Cardiac fibroblast (primary cell): ENCODE results near the gene ZNF787.
"Not testable (repeated sequence)": the region's sequence is repeated elsewhere in the genome, so short reads cannot be mapped to it uniquely, and the experiment has no call there.

Source experiments
- DNase-seq, 2 donors: peaks; one replicate each; pipeline versions ENCODE4 v3.0.0 to v3.0.0-alpha.2; 2010; ENCODE audit warnings: low read depth in 2 of 2
- H3K4me3 ChIP-seq, 2 donors: replicated peaks in 1 of 2; 1 replicate in 1 of 2; 2 replicates in 1 of 2; pipeline ENCODE4 v1.5.1; 2011; ENCODE audit warnings: low read depth in 2 of 2, low read length in 2 of 2, mild to moderate bottlenecking in 2 of 2, moderate library complexity in 1 of 2
- TF ChIP-seq, protein P1 (sequence below): IDR thresholded peaks from one replicate; pipeline ENCODE4 v1.5.1; 2011; ENCODE audit warnings: low read depth, mild to moderate bottlenecking, low read length, inconsistent platforms

ZNF787 gene

DNA sequence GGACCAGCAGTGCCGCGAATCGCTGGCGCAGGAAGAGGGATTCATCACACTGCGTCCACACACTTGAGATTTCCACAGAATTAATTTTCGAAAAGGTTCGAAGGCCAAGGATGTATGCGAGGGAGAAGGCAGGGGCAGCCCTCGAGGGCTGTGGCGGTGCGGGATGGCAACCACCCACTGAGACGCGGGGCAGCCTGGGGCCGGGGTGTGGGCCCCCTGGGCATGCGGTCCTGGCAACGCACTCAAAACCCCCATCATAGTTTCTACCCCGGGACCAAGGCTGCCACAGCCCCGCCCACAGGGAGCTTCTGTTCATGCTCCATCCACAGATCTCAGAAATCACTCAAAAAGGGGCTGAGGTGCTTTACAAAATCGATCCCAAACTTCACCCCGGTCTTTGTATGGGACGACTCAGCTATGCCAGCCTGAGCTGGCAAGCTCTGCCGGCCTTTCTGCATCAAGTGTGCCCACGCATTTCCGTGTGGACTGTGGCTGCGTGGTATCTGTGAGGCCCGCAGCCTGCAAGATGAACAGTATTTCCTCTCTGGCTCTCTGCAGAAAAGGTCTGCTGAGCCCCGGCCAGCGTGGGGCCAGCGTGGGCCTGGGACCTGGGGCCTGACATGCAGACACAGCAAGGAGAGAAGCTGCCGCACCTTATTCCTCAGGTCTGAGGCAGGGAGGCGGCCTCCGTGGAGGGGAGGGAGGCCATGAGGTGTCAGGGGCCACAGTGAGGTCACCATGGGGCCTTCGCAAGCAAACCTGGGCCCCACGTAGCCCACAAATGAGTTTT, 19.2 kb downstream of the ZNF787 start:
- no peak for DNase-seq
- TF ChIP-seq, protein P1, sequence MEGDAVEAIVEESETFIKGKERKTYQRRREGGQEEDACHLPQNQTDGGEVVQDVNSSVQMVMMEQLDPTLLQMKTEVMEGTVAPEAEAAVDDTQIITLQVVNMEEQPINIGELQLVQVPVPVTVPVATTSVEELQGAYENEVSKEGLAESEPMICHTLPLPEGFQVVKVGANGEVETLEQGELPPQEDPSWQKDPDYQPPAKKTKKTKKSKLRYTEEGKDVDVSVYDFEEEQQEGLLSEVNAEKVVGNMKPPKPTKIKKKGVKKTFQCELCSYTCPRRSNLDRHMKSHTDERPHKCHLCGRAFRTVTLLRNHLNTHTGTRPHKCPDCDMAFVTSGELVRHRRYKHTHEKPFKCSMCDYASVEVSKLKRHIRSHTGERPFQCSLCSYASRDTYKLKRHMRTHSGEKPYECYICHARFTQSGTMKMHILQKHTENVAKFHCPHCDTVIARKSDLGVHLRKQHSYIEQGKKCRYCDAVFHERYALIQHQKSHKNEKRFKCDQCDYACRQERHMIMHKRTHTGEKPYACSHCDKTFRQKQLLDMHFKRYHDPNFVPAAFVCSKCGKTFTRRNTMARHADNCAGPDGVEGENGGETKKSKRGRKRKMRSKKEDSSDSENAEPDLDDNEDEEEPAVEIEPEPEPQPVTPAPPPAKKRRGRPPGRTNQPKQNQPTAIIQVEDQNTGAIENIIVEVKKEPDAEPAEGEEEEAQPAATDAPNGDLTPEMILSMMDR = no peak
- H3K4me3 ChIP-seq = no peak overlapping the region

DNA sequence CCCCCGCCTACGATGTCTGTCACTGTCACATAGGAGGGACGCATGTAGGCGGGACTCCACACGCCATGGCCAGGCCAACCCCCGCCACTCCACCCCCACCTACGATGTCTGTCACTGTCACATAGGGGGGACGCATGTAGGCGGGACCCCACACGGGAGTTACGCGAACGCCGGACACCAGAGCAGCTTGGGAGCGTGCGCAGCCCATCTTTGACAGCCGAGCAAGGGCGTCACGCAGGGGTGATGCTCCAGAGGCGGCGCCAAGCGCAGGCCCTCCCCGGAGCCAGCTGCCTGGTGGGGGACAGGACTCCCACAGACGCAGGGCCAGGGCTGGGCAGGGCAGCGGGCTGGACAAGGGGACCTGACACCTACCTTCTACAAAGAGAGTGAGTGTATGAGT, 20.0 kb downstream of the ZNF787 start:
- TF ChIP-seq, protein P1 = no peak
- no peak overlapping the region for H3K4me3 ChIP-seq
- no peak for DNase-seq

DNA sequence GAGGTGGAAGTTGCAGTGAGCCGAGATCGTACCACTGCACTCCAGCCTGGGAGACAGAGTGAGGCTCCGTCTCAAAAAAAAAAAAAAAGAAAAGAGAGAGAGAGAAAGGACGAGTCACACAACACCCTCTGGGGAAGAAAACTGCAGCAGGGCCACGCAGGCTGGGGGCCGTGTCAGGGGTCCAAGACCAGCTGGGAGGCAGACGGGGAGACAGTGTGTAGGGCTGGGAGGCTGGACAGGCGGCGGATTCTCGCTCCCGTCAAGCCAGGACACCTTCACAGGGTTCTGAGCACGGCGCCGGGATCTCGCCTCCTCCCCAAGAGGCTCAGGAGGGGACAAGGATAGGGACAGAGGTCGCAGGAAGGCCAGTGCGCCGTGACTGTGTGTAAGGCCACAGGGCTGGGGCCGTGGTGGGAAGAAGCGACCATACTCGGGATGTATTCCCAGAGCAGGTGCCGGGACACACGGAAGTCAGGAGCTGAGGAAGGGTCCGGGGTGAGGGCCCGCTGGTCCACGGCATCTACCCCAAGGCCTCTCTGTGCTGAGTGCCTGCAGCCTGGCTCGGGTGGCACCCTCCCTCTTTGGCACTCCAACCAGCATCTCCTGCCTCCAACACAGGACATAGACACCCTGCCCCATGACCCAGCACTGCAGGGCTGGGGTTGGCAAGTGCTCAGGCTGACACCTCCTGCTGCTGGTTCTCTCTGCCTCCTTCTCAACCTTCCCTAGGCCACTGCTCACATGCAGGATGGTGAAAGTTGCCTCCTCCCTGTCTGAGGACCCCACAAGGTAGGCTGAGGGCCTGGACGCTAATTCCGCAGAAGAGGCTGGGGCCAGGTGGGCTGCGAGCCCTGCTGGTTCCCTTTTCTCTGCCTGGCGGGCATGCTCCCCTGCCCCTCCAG, 21.2 kb downstream of the ZNF787 start:
- no peak overlapping the region for H3K4me3 ChIP-seq
- TF ChIP-seq, protein P1 = no peak
- no peak for DNase-seq

DNA sequence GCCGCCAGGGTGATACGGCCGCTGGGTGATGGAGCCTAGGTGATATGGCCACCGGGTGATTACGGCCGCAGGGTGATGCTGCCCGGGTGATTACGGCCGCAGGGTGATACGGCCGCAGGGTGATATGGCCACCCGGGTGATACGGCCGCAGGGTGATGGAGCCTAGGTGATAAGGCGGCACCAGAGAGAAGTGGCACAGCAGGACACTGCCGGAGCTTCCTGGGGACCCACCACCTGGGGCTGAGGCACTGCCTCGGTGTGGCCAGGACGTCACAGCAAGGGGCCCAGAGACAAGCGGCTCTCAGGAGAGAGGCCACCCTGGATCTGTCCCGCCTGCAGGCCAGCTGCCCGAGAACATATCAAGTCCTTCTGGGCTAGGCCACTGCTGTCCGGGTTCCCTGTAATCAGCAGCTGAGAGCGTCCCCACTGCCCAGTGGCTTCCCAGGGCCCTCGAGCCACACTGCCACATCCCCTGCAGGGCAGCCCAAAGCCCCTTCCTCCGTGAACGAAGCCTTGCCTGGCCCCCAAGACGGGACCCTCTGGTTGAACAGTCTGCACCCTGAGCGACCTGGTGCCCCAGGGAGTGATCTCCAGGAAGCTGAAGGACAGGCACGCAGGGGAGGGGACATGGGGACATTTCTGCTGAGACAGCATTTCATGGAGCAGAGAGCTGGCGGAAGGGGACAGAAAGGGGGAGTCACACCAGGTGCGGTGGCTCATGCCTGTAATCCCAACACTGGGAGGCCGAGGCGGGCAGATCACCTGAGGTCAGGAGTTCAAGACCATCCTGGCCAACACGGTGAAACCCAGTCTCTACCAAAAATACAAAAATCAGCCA, 22.1 kb downstream of the ZNF787 start:
- no peak for DNase-seq
- TF ChIP-seq, protein P1 = no peak
- H3K4me3 ChIP-seq = no peak overlapping the region

DNA sequence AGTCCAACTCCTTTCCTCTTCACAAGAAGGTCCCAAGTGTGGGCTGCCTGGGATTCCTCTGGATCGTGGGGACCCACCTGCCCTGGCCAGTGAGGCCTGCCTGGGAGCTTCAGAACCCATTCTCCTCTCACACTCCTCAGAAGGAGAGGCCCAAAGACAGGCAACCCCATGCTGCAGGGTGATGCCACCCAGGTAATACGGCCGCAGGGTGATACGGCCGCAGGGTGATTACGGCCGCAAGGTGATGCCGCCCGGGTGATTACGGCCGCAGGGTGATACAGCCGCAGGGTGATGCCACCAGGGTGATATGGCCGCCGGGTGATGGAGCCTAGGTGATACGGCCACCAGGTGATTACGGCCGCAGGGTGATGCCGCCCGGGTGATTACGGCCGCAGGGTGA, 22.9 kb downstream of the ZNF787 start:
- H3K4me3 ChIP-seq, DNase-seq: not testable (repeated sequence)

DNA sequence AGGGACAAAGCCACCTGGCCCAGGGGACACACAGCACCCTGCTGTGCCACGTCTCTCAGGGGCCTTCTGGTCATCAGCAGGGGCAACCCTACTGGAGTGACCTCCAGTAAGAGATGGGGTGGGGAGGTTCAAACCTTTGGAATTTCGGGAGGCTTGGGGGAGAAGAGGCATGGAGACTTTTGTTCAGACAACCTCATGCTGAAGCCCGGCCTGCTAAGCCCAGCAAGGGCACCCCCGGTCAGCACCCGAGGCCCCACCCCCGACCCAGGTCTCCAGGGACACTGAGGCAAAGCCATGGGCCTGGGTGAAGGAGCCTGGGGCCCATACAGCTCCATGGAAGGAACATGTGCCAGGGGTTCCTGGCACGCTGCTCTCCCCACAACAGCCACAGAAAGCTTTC, 23.3 kb downstream of the ZNF787 start:
- no peak overlapping the region for H3K4me3 ChIP-seq
- DNase-seq = no peak
- TF ChIP-seq, protein P1 = no peak
